ENCODE data around the gene OSBP2.
A peak's percentile ranks its signal among the peaks of the same experiment; 100 is the strongest.

The OSBP2 gene

DNA sequence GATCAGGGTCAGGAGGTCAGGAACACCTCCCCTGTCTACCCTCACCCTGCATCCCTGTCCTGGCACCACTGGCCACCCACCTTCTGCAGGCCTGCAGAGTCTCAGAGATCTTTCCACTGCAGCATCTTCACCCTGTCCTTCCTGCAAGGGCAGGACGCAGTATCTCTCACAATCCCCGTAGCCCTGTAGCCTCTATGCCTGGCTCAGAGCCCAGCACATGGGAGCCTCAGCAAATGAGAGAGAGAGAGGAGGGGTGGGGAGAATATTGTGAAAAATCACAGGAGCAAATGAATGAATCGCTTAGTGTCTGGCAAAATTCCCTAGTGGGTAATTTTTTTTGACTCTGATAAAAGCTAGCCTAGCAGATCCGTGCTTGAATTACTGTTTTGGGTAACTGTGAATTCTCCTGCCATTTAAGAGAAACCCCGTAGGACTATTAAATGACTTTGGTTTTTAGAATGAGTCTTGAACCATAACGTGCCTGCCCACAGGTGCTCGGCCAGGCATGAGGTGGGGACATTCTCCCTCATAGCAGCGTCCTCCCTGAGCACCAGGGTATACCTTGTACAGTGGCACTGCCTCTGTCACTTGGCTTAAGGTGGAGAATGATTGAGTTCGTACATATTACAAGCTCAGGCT lies 182.4 kb downstream of the OSBP2 start:
- no peak overlapping the region for H3K4me3 ChIP-seq (replicated peaks in 1 of 2; ENCODE audit: low read depth in 2 of 2, low read length in 2 of 2)
- peak; percentile 52 to 88 for DNase-seq (ENCODE audit: low read depth in 2 of 2)
- TF ChIP-seq, protein P1, sequence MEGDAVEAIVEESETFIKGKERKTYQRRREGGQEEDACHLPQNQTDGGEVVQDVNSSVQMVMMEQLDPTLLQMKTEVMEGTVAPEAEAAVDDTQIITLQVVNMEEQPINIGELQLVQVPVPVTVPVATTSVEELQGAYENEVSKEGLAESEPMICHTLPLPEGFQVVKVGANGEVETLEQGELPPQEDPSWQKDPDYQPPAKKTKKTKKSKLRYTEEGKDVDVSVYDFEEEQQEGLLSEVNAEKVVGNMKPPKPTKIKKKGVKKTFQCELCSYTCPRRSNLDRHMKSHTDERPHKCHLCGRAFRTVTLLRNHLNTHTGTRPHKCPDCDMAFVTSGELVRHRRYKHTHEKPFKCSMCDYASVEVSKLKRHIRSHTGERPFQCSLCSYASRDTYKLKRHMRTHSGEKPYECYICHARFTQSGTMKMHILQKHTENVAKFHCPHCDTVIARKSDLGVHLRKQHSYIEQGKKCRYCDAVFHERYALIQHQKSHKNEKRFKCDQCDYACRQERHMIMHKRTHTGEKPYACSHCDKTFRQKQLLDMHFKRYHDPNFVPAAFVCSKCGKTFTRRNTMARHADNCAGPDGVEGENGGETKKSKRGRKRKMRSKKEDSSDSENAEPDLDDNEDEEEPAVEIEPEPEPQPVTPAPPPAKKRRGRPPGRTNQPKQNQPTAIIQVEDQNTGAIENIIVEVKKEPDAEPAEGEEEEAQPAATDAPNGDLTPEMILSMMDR (IDR thresholded peaks at IDR 0.05; ENCODE audit: low read depth, low read length), result no peak

DNA sequence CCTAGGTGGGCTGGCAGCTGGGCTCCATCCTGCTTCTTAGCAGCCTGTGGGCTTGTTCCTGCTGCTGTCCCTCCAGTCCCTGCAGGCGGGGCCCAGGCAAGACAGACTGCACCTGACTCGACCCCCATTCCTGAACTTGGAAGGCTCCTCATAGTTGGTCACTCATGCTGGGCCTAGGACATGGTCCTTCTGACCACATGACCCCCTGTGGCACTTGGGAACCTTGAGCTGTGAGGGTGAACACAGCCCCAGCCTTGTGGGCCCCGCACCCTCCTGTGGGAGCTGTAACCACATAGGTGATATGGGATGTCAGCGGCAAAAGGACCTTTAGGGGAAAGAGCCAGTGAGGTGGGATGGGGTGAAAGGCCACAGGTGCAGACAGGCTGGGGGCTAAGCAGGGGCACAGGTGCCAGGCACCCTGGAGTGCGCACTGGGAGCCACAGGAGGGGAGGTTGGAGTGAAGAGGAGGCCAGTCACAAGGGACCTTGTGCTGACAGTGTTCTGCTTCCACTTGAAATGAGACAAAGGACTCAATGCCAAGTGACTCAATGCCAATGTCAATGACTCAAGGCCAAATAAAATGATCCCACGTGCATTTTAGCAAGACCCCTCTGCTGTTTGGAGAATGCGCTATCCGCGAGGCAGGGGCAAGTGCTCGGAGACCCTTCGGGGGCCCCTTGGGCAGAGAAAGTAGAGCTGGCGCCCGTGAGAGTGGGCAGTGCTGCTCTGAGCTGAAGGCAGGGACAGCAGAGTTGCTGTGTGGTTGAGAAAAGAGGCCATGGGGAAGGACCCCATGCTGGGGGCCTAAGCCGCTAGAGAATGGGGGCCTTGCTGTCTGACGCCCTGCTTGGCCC lies 183.2 kb downstream of the OSBP2 start:
- DNase-seq (ENCODE audit: low read depth in 2 of 2), result no peak
- H3K4me3 ChIP-seq (replicated peaks in 1 of 2; ENCODE audit: low read depth in 2 of 2, low read length in 2 of 2), result no peak overlapping the region
- TF ChIP-seq, protein P1 (IDR thresholded peaks at IDR 0.05; ENCODE audit: low read depth, low read length), result no peak

DNA sequence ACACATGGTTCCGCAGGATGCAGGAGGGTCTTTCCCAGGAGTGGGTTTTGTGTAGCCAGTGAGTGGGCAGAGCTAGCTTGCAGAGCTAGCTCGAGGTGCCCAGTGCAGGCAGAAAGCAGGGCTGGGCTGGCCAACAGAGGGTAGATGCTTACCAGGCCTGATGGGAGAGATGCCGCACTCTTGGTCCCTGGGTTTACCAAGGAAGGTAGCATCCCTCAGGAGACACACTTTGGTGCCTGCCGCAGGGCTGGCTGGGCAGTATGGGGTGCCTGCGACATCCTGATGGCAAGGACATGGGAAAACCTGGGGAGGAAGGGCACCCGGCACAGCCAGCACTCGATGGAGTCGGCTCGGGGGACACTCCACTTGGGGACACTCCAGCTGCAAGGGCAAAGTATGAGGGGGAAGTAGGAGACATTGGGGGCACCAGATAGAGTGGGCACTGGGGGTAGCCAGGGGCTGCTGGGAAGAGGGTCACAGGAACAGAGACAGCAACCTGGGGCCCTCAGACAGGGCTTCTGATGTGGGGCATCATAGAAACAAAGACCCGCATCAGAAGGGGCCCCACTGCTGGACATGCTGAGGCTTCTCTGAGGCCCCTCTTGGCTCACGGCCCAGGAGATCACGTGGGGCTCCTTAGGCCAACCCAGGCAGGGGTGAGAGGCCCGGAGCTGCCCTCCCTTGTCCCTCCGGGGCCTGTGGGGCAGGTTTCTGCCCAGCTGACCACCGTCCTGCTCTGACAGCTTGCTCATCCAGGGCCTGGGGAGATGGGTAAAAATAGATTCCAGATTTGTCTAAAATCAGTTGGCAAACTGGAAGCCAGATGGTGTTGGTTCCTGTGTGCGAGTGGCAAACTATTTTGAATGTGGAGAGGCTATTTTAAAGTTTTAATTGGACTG lies 184.1 kb downstream of the OSBP2 start:
- DNase-seq (ENCODE audit: low read depth in 2 of 2), result peak in 1 of 2 donors; percentile 30
- TF ChIP-seq, protein P1 (IDR thresholded peaks at IDR 0.05; ENCODE audit: low read depth, low read length), result no peak
- no peak overlapping the region for H3K4me3 ChIP-seq (replicated peaks in 1 of 2; ENCODE audit: low read depth in 2 of 2, low read length in 2 of 2)

DNA sequence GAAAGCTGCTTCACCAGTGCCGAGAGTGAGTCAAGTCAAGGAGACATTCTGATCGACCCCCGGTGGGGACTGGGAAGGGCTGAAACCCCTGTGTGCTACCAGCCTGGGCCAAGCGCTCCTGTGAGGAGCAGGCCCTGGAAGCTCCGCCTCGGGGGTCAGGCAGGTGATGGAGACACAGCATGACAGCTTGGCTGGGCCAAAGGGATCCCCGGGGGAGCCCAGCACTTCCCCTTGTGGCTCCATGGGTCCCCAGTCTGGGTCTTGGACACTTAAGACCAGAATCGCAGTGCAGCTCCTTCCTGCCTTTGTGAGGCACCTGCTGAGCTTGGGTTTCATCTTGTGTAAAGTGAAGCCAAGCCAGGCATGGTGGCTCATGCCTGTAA lies 184.7 kb downstream of the OSBP2 start:
- no peak overlapping the region for H3K4me3 ChIP-seq (replicated peaks in 1 of 2; ENCODE audit: low read depth in 2 of 2, low read length in 2 of 2)
- TF ChIP-seq, protein P1 (IDR thresholded peaks at IDR 0.05; ENCODE audit: low read depth, low read length), result no peak
- DNase-seq (ENCODE audit: low read depth in 2 of 2), result no peak

DNA sequence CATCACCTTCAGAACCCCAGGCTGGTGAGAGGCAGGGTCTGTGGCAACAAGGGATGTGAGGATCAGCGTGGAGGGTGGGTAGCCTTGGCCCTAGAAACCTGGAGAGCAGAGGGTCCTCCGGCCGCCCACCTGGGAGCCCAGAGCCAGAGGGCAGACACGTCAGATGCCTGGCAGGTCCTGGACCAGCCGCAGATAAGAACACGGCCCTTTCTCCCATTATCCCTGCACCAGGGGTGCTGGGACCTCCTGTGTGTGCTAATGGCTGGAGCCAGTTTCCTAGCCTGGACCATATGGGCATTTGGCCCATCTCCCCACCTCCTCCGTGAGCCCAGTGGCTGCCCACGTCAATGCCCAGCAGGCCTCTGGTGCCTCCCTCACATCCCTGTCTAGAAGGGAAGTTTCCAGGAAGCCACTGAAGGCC lies 185.5 kb downstream of the OSBP2 start:
- no peak for DNase-seq (ENCODE audit: low read depth in 2 of 2)
- TF ChIP-seq, protein P1 (IDR thresholded peaks at IDR 0.05; ENCODE audit: low read depth, low read length), result no peak
- no peak overlapping the region for H3K4me3 ChIP-seq (replicated peaks in 1 of 2; ENCODE audit: low read depth in 2 of 2, low read length in 2 of 2)

DNA sequence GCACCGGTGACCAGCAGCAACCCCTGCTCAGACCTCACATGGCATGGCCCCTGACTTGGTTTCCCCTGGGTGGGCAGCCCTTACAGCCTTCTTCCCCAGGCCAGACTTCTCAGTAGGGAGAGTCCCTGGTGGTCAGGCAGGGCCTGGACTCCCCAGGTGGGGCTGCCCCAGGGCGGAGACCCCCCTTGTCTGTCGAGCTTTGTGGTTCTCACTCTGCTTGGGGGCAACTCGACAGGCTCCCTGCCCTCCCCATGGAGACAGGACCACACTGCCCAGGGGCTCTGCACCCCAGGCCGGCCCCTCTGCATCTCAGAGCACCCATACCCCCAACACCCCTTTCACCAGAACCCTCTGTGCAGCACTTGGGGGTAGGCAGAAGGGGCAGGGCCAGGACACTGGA lies 186.2 kb downstream of the OSBP2 start:
- no peak for DNase-seq (ENCODE audit: low read depth in 2 of 2)
- TF ChIP-seq, protein P1 (IDR thresholded peaks at IDR 0.05; ENCODE audit: low read depth, low read length), result no peak
- H3K4me3 ChIP-seq (replicated peaks in 1 of 2; ENCODE audit: low read depth in 2 of 2, low read length in 2 of 2), result no peak overlapping the region
